HepG2 (cell line): Measurements from ENCODE around the gene KNL1. TPM values are rescaled to one million over a fixed set of nuclear protein-coding genes. Genes with fewer than 3 reads are reported as not detected.

Source experiments
- ATAC-seq: fragments of 200-7000 bp; cut with Tn5 transposase; 3 replicates; pipeline ENCODE4 v1.9.1; 2020; ENCODE audit warnings: mild to moderate bottlenecking, moderate library complexity
- BruUV-seq: library from RNA; stranded (reverse); fragments of 400-500 nt; replicated peaks from 2 replicates; lab custom pipeline; 2021; lab: Mats Ljungman, UMichigan
- CTCF ChIA-PET: fragments of 300-600 bp; formaldehyde crosslinking; extraction: SDS; loops from one replicate; lab custom pipeline; 2021; ENCODE audit warnings: low total read pairs, inconsistent platforms, low intra/inter-chr PET ratio; lab: Yijun Ruan, JAX
- POLR2A ChIA-PET: fragments of 350-600 bp; sonication (Branson Sonifier 250); formaldehyde crosslinking; loops from one replicate; lab custom pipeline; 2020; ENCODE audit warnings: antibody characterized with exemption, inconsistent platforms; lab: Yijun Ruan, JAX
- DNase-seq: peaks from one replicate; pipeline ENCODE4 v3.0.0-alpha.2; 2015; ENCODE audit warnings: low spot score
- FAIRE-seq: peaks from 3 replicates; lab custom pipeline; 2011; peaks lifted over from hg19 to GRCh38; lab: Jason Lieb, UNC
- H2AFZ ChIP-seq: one replicate; pipeline ENCODE4 v1.6.1; 2011; ENCODE audit warnings: low read length, inconsistent platforms
- H3K27ac ChIP-seq: fragments of 300-600 bp; 3 replicates; pipeline ENCODE4 v1.8.0; 2011; ENCODE audit warnings: mixed run types, mild to moderate bottlenecking, mixed read lengths, low read length, inconsistent platforms; ENCODE audit not compliant: insufficient read depth; ENCODE audit errors: extremely low read length
- H3K27me3 ChIP-seq, 2 experiments: fragments of 200-600 bp in 1 of 2; 2 replicates in 1 of 2; 3 replicates in 1 of 2; pipeline versions ENCODE4 v1.6.0 to v1.8.0; 2011; ENCODE audit warnings: low read length in 2 of 2, mild to moderate bottlenecking in 2 of 2, moderate library complexity in 2 of 2, inconsistent platforms in 1 of 2; ENCODE audit not compliant: insufficient read depth in 2 of 2, control insufficient read depth in 1 of 2
- H3K36me3 ChIP-seq, 2 experiments: fragments of 200-600 bp in 1 of 2; replicated peaks in 1 of 2; 2 replicates in 1 of 2; 3 replicates in 1 of 2; pipeline versions ENCODE4 v1.5.1 to v1.8.0; 2011; ENCODE audit warnings: low read length in 2 of 2, inconsistent platforms in 1 of 2; ENCODE audit not compliant: insufficient read depth in 2 of 2, control insufficient read depth in 1 of 2
- H3K4me1 ChIP-seq: 2 replicates; pipeline ENCODE4 v1.5.1; 2012; ENCODE audit warnings: low read length, inconsistent platforms; ENCODE audit not compliant: insufficient read depth
- H3K4me2 ChIP-seq: 2 replicates; pipeline ENCODE4 v1.6.0; 2011; ENCODE audit warnings: low read depth, low read length, inconsistent platforms
- H3K4me3 ChIP-seq, 3 experiments: fragments of 200-600 bp in 1 of 3; sonication (generic), shearing (Covaris generic) in 1 of 3; replicated peaks in 1 of 3; 2 replicates each; pipeline ENCODE4 v1.5.1; 2011 to 2016; ENCODE audit warnings: low read length in 3 of 3, inconsistent platforms in 2 of 3, low read depth in 2 of 3, mild to moderate bottlenecking in 2 of 3, control low read depth in 1 of 3, mixed read lengths in 1 of 3; ENCODE audit not compliant: insufficient read depth in 1 of 3
- H3K79me2 ChIP-seq: one replicate; pipeline ENCODE4 v1.6.1; 2011; ENCODE audit warnings: low read length, inconsistent platforms; ENCODE audit not compliant: insufficient read depth
- H3K9ac ChIP-seq: 2 replicates; pipeline ENCODE4 v1.6.0; 2011; ENCODE audit warnings: mild to moderate bottlenecking, low read depth, low read length, inconsistent platforms; ENCODE audit not compliant: insufficient read depth
- H3K9me3 ChIP-seq: 2 replicates; pipeline ENCODE4 v1.5.1; 2012; ENCODE audit warnings: mild to moderate bottlenecking, low read length
- H4K20me1 ChIP-seq: 2 replicates; pipeline ENCODE4 v1.6.0; 2011; ENCODE audit warnings: inconsistent platforms, mild to moderate bottlenecking, low read length, moderate library complexity; ENCODE audit not compliant: insufficient read depth
- ATF6 ChIP-seq: sonication (generic); formaldehyde crosslinking; conservative IDR thresholded peaks from 2 replicates; pipeline ENCODE4 v1.4.0; 2020; ENCODE audit warnings: missing genetic modification reagents
- CERS6 ChIP-seq: sonication (generic); formaldehyde crosslinking; IDR thresholded peaks from 2 replicates; pipeline ENCODE4 v1.5.0; 2020; ENCODE audit warnings: missing genetic modification reagents
- IRX3 ChIP-seq: sonication (generic); formaldehyde crosslinking; IDR thresholded peaks from 2 replicates; pipeline ENCODE4 v1.8.1; 2023; ENCODE audit warnings: mild to moderate bottlenecking, low read depth, missing genetic modification reagents, borderline replicate concordance
- MXD4 ChIP-seq: IDR thresholded peaks from 2 replicates; pipeline ENCODE4 v1.6.1; 2016; ENCODE audit warnings: mild to moderate bottlenecking, missing biosample characterization, missing genetic modification reagents
- NR1H2 ChIP-seq: sonication (generic); formaldehyde crosslinking; IDR thresholded peaks from 2 replicates; pipeline ENCODE4 v1.8.1; 2022; ENCODE audit warnings: low read depth, missing genetic modification reagents, borderline replicate concordance
- POLR2G ChIP-seq: fragments of 200-400 bp; formaldehyde crosslinking; IDR thresholded peaks from 2 replicates; pipeline ENCODE4 v1.6.1; 2018; ENCODE audit warnings: mild to moderate bottlenecking, low read depth, low read length, moderate library complexity
- PRPF4 ChIP-seq: fragments of 200-400 bp; formaldehyde crosslinking; IDR thresholded peaks from 2 replicates; pipeline ENCODE4 v1.6.1; 2016; ENCODE audit warnings: low read length, low read depth; ENCODE audit not compliant: poor library complexity, severe bottlenecking
- THAP7 ChIP-seq: sonication (generic); formaldehyde crosslinking; IDR thresholded peaks from 2 replicates; pipeline ENCODE4 v1.8.1; 2023; ENCODE audit warnings: mild to moderate bottlenecking, missing genetic modification reagents
- TRIM24 ChIP-seq: sonication (generic); formaldehyde crosslinking; IDR thresholded peaks from 2 replicates; pipeline ENCODE4 v1.8.0; 2022; ENCODE audit warnings: mild to moderate bottlenecking, missing genetic modification reagents
- ZFAT ChIP-seq: sonication (generic); formaldehyde crosslinking; conservative IDR thresholded peaks from 2 replicates; pipeline ENCODE4 v1.8.1; 2023; ENCODE audit warnings: missing genetic modification reagents, inconsistent platforms
- ZNF138 ChIP-seq: sonication (generic); formaldehyde crosslinking; IDR thresholded peaks from 2 replicates; pipeline ENCODE4 v1.5.0; 2020; ENCODE audit warnings: mild to moderate bottlenecking, low read depth, missing genetic modification reagents
- ZNF224 ChIP-seq: sonication (generic); formaldehyde crosslinking; IDR thresholded peaks from 2 replicates; pipeline ENCODE4 v1.5.0; 2020; ENCODE audit warnings: mild to moderate bottlenecking, missing genetic modification reagents
- ZNF335 ChIP-seq: sonication (generic); formaldehyde crosslinking; IDR thresholded peaks from 2 replicates; pipeline ENCODE4 v1.4.0; 2020; ENCODE audit warnings: missing genetic modification reagents
- ZNF44 ChIP-seq: sonication (generic); formaldehyde crosslinking; IDR thresholded peaks from 2 replicates; pipeline ENCODE4 v1.5.1; 2020; ENCODE audit warnings: mild to moderate bottlenecking, missing genetic modification reagents
- WGBS: methylation state at CpG from one replicate; pipeline ENCODE4 v1.1.6; 2017; ENCODE audit warnings: low lambda C conversion rate; 5-methylcytosine and 5-hydroxymethylcytosine counted together
- in situ Hi-C: cut with HindIII; loops from 2 replicates; pipeline ENCODE4 v1.10.0; 2017; ENCODE audit warnings: low pct_unique_long_range_greater_than_20kb; ENCODE audit not compliant: extremely low pct_ligation_motif_present
- intact Hi-C: fragments of 100-400 bp; cut with micrococcal nuclease; formaldehyde crosslinking; loops from one replicate; pipeline ENCODE4 v1.10.0; 2022; ENCODE audit not compliant: unreplicated experiment
- polyA plus RNA-seq, 8 experiments: library from polyadenylated mRNA; depleted of rRNA in 3 of 8; stranded (reverse) in 7 of 8; unstranded in 1 of 8; fragments of >200 nt; fragmentation: Illumina TruSeq in 4 of 8; extraction: Trizol in 4 of 8; gene quantifications; 2 replicates each; pipeline versions ENCODE4 v1.2.1 to v1.2.3, GENCODE V29; 2011 to 2016; ENCODE audit warnings: low read depth in 4 of 8, missing spikeins in 1 of 8, mixed read lengths in 1 of 8; ENCODE audit not compliant: insufficient read depth in 1 of 8
- total RNA-seq, 5 experiments: library from RNA; depleted of rRNA; stranded (reverse); fragments of >200 nt; fragmentation: Illumina TruSeq; extraction: Trizol; gene quantifications; 2 replicates each; pipeline ENCODE4 v1.2.3, GENCODE V29; 2016; ENCODE audit warnings: low read depth in 1 of 5
- TF ChIP-seq, protein P1 (sequence below): fragments of 450-650 bp; IDR thresholded peaks from 2 replicates; pipeline ENCODE4 v1.6.1; 2016

Gene KNL1
- total and polyA plus RNA-seq, 2 of the 13 experiments (the other 11 are each of a cell fraction or from before 2014, with no cell fraction given): 8.0 to 21.4 TPM

GRCh38 chr15:40630313-40630712 lies 36.3 kb downstream of the KNL1 start:
- Histone ChIP-seq H4K20me1 (no peaks in the 10 kb centered on the region), H3K4me1 (no peaks in the 10 kb centered on the region), H3K4me3 (no peak overlapping the region), H3K27me3 (no peaks in the 10 kb centered on the region)
- intact Hi-C loops (no loop called here), in situ Hi-C loops (no loop called here)
- 100% methylated on average over 2 of the region's 2 CpGs for WGBS
- FAIRE-seq (no peak), DNase-seq (no peak)
- no TSS peak for BruUV-seq
- CTCF ChIA-PET: no interaction called here
- no peak for TF ChIP-seq ZNF44
- no peak for TF ChIP-seq NR1H2 (CRISPR knock-in tag)
- TF ChIP-seq ZNF335 (CRISPR knock-in tag): no peak
- TF ChIP-seq ATF6 (CRISPR knock-in tag): no peak
- no peak for TF ChIP-seq POLR2G
- no peak for TF ChIP-seq THAP7 (CRISPR knock-in tag)
- TF ChIP-seq PRPF4: no peak
- TF ChIP-seq CERS6 (CRISPR knock-in tag): no peak
- no peak for TF ChIP-seq IRX3 (CRISPR knock-in tag)
- TF ChIP-seq ZNF224 (CRISPR knock-in tag): no peak
- no peak for TF ChIP-seq ZNF138 (CRISPR knock-in tag)
- TF ChIP-seq ZFAT (CRISPR knock-in tag): no peak
- TF ChIP-seq, protein P1, sequence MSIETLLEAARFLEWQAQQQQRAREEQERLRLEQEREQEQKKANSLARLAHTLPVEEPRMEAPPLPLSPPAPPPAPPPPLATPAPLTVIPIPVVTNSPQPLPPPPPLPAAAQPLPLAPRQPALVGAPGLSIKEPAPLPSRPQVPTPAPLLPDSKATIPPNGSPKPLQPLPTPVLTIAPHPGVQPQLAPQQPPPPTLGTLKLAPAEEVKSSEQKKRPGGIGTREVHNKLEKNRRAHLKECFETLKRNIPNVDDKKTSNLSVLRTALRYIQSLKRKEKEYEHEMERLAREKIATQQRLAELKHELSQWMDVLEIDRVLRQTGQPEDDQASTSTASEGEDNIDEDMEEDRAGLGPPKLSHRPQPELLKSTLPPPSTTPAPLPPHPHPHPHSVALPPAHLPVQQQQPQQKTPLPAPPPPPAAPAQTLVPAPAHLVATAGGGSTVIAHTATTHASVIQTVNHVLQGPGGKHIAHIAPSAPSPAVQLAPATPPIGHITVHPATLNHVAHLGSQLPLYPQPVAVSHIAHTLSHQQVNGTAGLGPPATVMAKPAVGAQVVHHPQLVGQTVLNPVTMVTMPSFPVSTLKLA: no peak
- no peak for TF ChIP-seq MXD4 (CRISPR knock-in tag)
- TF ChIP-seq TRIM24 (CRISPR knock-in tag): no peak
- TF ChIP-seq, all 625 proteins: peak for 0
- no peak overlapping the region for H3K4me2 ChIP-seq
- no peak for ATAC-seq
- no peaks in the 10 kb centered on the region for H3K9me3 ChIP-seq
- H2AFZ ChIP-seq: no peak overlapping the region
- POLR2A ChIA-PET: no interaction called here
- no peak overlapping the region for H3K9ac ChIP-seq
- H3K79me2 ChIP-seq: no peaks in the 10 kb centered on the region
- peaks cover 0 to 13% of the 10 kb centered on the region in 2 experiments; a peak in 1 of 5 replicates for H3K36me3 ChIP-seq
- H3K27ac ChIP-seq: no peak overlapping the region
